Measurements from ENCODE around the gene KLC1.
"Not testable (repeated sequence)": the region's sequence is repeated elsewhere in the genome, so short reads cannot be mapped to it uniquely, and the experiment has no call there.

Gene KLC1

DNA sequence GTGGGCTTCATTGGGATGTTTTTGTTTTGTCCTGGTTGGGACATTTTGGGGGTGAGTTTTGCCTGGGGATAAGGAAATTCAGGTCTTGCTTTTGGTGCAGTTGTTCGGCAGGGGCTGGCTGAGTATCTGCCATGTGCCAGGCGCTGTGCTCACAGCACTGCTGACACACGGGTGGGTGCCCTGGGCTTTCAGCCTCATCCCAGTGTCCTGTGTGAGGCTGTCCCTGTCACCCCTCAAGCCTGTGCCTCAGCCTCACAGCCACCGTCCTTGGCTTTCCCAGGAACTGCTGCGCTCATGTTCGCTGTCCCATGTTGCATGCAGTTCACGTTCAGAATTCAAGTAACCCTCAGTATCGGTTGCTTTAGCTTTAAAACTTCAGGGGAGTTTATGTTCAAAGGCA is 61.3 kb downstream of the KLC1 start:
- Histone ChIP-seq H2AK5ac (ENCODE audit: low read depth, low read length) (no peak overlapping the region), H3K4me3 (ENCODE audit: low read length in 2 of 2) (no peak overlapping the region), H2BK15ac (ENCODE audit: low read length) (no peak overlapping the region), H3K4me1 (ENCODE audit: control insufficient read depth in 2 of 2, insufficient read depth in 1 of 2, low read depth in 1 of 2, low read length in 2 of 2) (peaks cover 0 to under 1% of the 10 kb centered on the region in 2 donors), H3K27me3 (ENCODE audit: control insufficient read depth in 3 of 3, insufficient read depth in 3 of 3, low read depth in 1 of 3, low read length in 3 of 3) (no peaks in the 10 kb centered on the region), H3K36me3 (replicated peaks in 1 of 2; ENCODE audit: control insufficient read depth in 2 of 2, insufficient read depth in 2 of 2, low read length in 2 of 2) (peaks cover 41 to 91% of the 10 kb centered on the region in 2 donors), H3K18ac (ENCODE audit: low read length) (no peak overlapping the region), H3K9ac (ENCODE audit: low read depth, low read length, poor library complexity) (no peak overlapping the region), H3K9me3 (replicated peaks in 1 of 2; ENCODE audit: control insufficient read depth in 2 of 2, insufficient read depth in 1 of 2, low read depth in 1 of 2, low read length in 2 of 2) (no peaks in the 10 kb centered on the region), H3K27ac (replicated peaks; ENCODE audit: low read length) (no peak overlapping the region), H3K14ac (ENCODE audit: low read length) (no peak overlapping the region), H2BK5ac (ENCODE audit: low read length) (no peak overlapping the region), H2BK12ac (ENCODE audit: low read length) (no peak overlapping the region), H2AFZ (ENCODE audit: low read length) (no peak overlapping the region), H4K91ac (ENCODE audit: low read depth, low read length, poor library complexity) (no peak overlapping the region), H4K8ac (ENCODE audit: low read depth, low read length) (no peak overlapping the region), H3K23ac (ENCODE audit: low read depth, low read length, poor library complexity) (no peak overlapping the region), H3K4ac (ENCODE audit: low read length) (no peak overlapping the region), H2BK120ac (ENCODE audit: low read depth, low read length) (no peak overlapping the region), H3K79me1 (ENCODE audit: low read depth, low read length) (peaks cover 5% of the 10 kb centered on the region), H3K4me2 (ENCODE audit: insufficient read depth, low read length, poor library complexity, severe bottlenecking) (no peak overlapping the region)
- no peak for DNase-seq (ENCODE audit: low spot score)
- WGBS, 2 donors (ENCODE audit: extremely low coverage in 2 of 2, insufficient read length in 2 of 2, insufficient replicate concordance in 1 of 2): no CpG with 5 or more reads among the region's 8 CpGs

DNA sequence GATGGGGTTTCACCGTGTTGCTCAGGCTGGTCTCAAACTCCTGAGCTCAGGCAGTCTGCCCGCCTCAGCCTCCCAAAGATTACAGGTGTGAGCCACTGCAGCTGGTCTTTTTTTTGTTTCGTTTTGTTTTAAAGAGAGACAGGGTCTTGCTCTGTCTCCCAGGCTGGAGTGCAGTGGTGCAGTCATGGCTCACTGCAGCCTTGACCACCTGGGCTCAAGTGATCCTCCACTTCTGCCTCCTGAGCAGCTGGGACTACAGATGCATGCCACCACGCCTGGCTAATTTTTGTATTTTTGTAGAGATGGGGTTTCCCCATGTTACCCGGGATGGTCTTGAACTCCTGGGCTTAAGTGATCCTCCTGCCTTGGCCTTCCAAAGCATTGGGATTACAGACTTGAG is 62.6 kb downstream of the KLC1 start:
- H2BK120ac ChIP-seq (ENCODE audit: low read depth, low read length); H3K18ac ChIP-seq (ENCODE audit: low read length); H3K4me3 ChIP-seq (ENCODE audit: low read length in 2 of 2); H2BK15ac ChIP-seq (ENCODE audit: low read length); H3K79me1 ChIP-seq (ENCODE audit: low read depth, low read length); DNase-seq (ENCODE audit: low spot score); H4K8ac ChIP-seq (ENCODE audit: low read depth, low read length); H3K9ac ChIP-seq (ENCODE audit: low read depth, low read length, poor library complexity); H3K14ac ChIP-seq (ENCODE audit: low read length); H3K9me3 ChIP-seq (replicated peaks in 1 of 2; ENCODE audit: control insufficient read depth in 2 of 2, insufficient read depth in 1 of 2, low read depth in 1 of 2, low read length in 2 of 2); H3K27me3 ChIP-seq (ENCODE audit: control insufficient read depth in 3 of 3, insufficient read depth in 3 of 3, low read depth in 1 of 3, low read length in 3 of 3); H2BK12ac ChIP-seq (ENCODE audit: low read length); H3K4me2 ChIP-seq (ENCODE audit: insufficient read depth, low read length, poor library complexity, severe bottlenecking); H3K4me1 ChIP-seq (ENCODE audit: control insufficient read depth in 2 of 2, insufficient read depth in 1 of 2, low read depth in 1 of 2, low read length in 2 of 2); H2BK5ac ChIP-seq (ENCODE audit: low read length); H3K27ac ChIP-seq (replicated peaks; ENCODE audit: low read length); H3K4ac ChIP-seq (ENCODE audit: low read length); H3K23ac ChIP-seq (ENCODE audit: low read depth, low read length, poor library complexity); H4K91ac ChIP-seq (ENCODE audit: low read depth, low read length, poor library complexity); H2AFZ ChIP-seq (ENCODE audit: low read length); H2AK5ac ChIP-seq (ENCODE audit: low read depth, low read length): not testable (repeated sequence)
- no CpG with 5 or more reads among the region's 5 CpGs for WGBS, 2 donors (ENCODE audit: extremely low coverage in 2 of 2, insufficient read length in 2 of 2, insufficient replicate concordance in 1 of 2)
- peaks cover 41 to 90% of the 10 kb centered on the region in 2 donors for H3K36me3 ChIP-seq (replicated peaks in 1 of 2; ENCODE audit: control insufficient read depth in 2 of 2, insufficient read depth in 2 of 2, low read length in 2 of 2)

DNA sequence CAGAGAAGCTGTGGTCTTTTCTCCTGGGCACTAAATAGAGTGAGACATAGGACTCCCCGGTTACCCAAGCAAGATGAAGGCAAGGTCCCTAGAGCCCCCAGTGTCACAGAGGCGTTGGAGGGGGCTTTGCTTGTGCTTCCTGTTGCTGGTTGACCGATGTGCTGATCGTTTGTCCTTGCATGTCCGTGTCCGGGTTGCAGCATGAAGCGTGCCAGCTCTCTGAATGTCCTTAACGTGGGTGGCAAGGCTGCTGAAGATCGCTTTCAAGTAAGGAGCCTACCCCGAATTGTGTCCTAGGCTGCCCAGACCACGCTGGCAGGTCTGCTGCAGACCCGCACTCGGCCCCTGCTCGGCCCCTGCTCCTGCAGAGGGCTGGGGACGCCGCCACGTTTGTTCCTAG is 63.1 kb downstream of the KLC1 start:
- H3K4me1 ChIP-seq (ENCODE audit: control insufficient read depth in 2 of 2, insufficient read depth in 1 of 2, low read depth in 1 of 2, low read length in 2 of 2): peaks cover 3 to 9% of the 10 kb centered on the region in 2 donors
- no peak overlapping the region for H3K9ac ChIP-seq (ENCODE audit: low read depth, low read length, poor library complexity)
- H2BK120ac ChIP-seq (ENCODE audit: low read depth, low read length): no peak overlapping the region
- peaks cover 7% of the 10 kb centered on the region for H3K79me1 ChIP-seq (ENCODE audit: low read depth, low read length)
- no peak overlapping the region for H2BK5ac ChIP-seq (ENCODE audit: low read length)
- no peaks in the 10 kb centered on the region for H3K27me3 ChIP-seq (ENCODE audit: control insufficient read depth in 3 of 3, insufficient read depth in 3 of 3, low read depth in 1 of 3, low read length in 3 of 3)
- no peak overlapping the region for H3K4me2 ChIP-seq (ENCODE audit: insufficient read depth, low read length, poor library complexity, severe bottlenecking)
- H2BK15ac ChIP-seq (ENCODE audit: low read length): no peak overlapping the region
- no peak overlapping the region for H4K8ac ChIP-seq (ENCODE audit: low read depth, low read length)
- WGBS, 2 donors (ENCODE audit: extremely low coverage in 2 of 2, insufficient read length in 2 of 2, insufficient replicate concordance in 1 of 2): no CpG with 5 or more reads among the region's 17 CpGs
- H3K9me3 ChIP-seq (replicated peaks in 1 of 2; ENCODE audit: control insufficient read depth in 2 of 2, insufficient read depth in 1 of 2, low read depth in 1 of 2, low read length in 2 of 2): no peaks in the 10 kb centered on the region
- H3K14ac ChIP-seq (ENCODE audit: low read length): no peak overlapping the region
- no peak overlapping the region for H3K27ac ChIP-seq (replicated peaks; ENCODE audit: low read length)
- no peak for DNase-seq (ENCODE audit: low spot score)
- no peak overlapping the region for H2AFZ ChIP-seq (ENCODE audit: low read length)
- H3K4me3 ChIP-seq (ENCODE audit: low read length in 2 of 2): no peak overlapping the region
- peak overlapping the region; percentile 27 for H3K18ac ChIP-seq (ENCODE audit: low read length)
- no peak overlapping the region for H2AK5ac ChIP-seq (ENCODE audit: low read depth, low read length)
- no peak overlapping the region for H3K23ac ChIP-seq (ENCODE audit: low read depth, low read length, poor library complexity)
- H2BK12ac ChIP-seq (ENCODE audit: low read length): no peak overlapping the region
- no peak overlapping the region for H4K91ac ChIP-seq (ENCODE audit: low read depth, low read length, poor library complexity)
- no peak overlapping the region for H3K4ac ChIP-seq (ENCODE audit: low read length)
- H3K36me3 ChIP-seq (replicated peaks in 1 of 2; ENCODE audit: control insufficient read depth in 2 of 2, insufficient read depth in 2 of 2, low read length in 2 of 2): peaks cover 37 to 90% of the 10 kb centered on the region in 2 donors

DNA sequence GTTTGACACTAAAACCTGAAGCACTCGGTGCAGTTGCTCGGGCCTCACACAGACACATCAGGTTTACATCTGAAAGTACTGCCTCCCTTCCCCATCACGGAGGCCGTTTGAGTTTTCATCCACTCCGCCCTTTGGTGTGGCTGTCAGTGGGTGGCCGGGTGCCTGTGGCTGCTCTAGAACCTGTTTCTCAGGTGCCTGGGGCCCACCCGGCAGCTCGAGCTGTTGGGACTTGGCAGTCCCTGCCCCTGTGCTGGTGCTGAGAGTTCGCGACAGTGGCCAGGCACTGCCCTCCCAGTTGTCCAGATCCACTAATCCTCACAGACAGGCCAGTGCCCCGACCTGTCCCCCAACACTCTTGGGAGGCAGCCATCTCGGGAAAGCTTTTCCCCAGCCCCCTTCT is 63.9 kb downstream of the KLC1 start:
- Histone ChIP-seq H3K4me3 (ENCODE audit: low read length in 2 of 2) (no peak overlapping the region), H3K27me3 (ENCODE audit: control insufficient read depth in 3 of 3, insufficient read depth in 3 of 3, low read depth in 1 of 3, low read length in 3 of 3) (no peaks in the 10 kb centered on the region), H2BK5ac (ENCODE audit: low read length) (no peak overlapping the region), H3K4ac (ENCODE audit: low read length) (no peak overlapping the region), H3K4me1 (ENCODE audit: control insufficient read depth in 2 of 2, insufficient read depth in 1 of 2, low read depth in 1 of 2, low read length in 2 of 2) (peaks cover 3 to 9% of the 10 kb centered on the region in 2 donors), H3K9me3 (replicated peaks in 1 of 2; ENCODE audit: control insufficient read depth in 2 of 2, insufficient read depth in 1 of 2, low read depth in 1 of 2, low read length in 2 of 2) (no peaks in the 10 kb centered on the region), H3K4me2 (ENCODE audit: insufficient read depth, low read length, poor library complexity, severe bottlenecking) (no peak overlapping the region), H3K9ac (ENCODE audit: low read depth, low read length, poor library complexity) (no peak overlapping the region), H3K18ac (ENCODE audit: low read length) (no peak overlapping the region), H3K36me3 (replicated peaks in 1 of 2; ENCODE audit: control insufficient read depth in 2 of 2, insufficient read depth in 2 of 2, low read length in 2 of 2) (peaks cover 38 to 90% of the 10 kb centered on the region in 2 donors), H4K91ac (ENCODE audit: low read depth, low read length, poor library complexity) (no peak overlapping the region), H3K79me1 (ENCODE audit: low read depth, low read length) (peaks cover 10% of the 10 kb centered on the region), H2AK5ac (ENCODE audit: low read depth, low read length) (no peak overlapping the region), H3K14ac (ENCODE audit: low read length) (no peak overlapping the region), H2BK15ac (ENCODE audit: low read length) (no peak overlapping the region), H2AFZ (ENCODE audit: low read length) (no peak overlapping the region), H3K27ac (replicated peaks; ENCODE audit: low read length) (no peak overlapping the region), H3K23ac (ENCODE audit: low read depth, low read length, poor library complexity) (no peak overlapping the region), H2BK120ac (ENCODE audit: low read depth, low read length) (no peak overlapping the region), H2BK12ac (ENCODE audit: low read length) (no peak overlapping the region), H4K8ac (ENCODE audit: low read depth, low read length) (no peak overlapping the region)
- no CpG with 5 or more reads among the region's 12 CpGs for WGBS, 2 donors (ENCODE audit: extremely low coverage in 2 of 2, insufficient read length in 2 of 2, insufficient replicate concordance in 1 of 2)
- no peak for DNase-seq (ENCODE audit: low spot score)

Measured in neuronal stem cell (in vitro differentiated cells).